ENCODE data around the gene NECAB3.

GRCh38 chr20:33684533-33685327 lies 10.5 kb upstream of the NECAB3 start:
- TF ChIP-seq, protein P1, sequence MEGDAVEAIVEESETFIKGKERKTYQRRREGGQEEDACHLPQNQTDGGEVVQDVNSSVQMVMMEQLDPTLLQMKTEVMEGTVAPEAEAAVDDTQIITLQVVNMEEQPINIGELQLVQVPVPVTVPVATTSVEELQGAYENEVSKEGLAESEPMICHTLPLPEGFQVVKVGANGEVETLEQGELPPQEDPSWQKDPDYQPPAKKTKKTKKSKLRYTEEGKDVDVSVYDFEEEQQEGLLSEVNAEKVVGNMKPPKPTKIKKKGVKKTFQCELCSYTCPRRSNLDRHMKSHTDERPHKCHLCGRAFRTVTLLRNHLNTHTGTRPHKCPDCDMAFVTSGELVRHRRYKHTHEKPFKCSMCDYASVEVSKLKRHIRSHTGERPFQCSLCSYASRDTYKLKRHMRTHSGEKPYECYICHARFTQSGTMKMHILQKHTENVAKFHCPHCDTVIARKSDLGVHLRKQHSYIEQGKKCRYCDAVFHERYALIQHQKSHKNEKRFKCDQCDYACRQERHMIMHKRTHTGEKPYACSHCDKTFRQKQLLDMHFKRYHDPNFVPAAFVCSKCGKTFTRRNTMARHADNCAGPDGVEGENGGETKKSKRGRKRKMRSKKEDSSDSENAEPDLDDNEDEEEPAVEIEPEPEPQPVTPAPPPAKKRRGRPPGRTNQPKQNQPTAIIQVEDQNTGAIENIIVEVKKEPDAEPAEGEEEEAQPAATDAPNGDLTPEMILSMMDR (IDR thresholded peaks at IDR 0.05): no peak
- TF ChIP-seq POLR2A (IDR thresholded peaks at IDR 0.05): no peak

Data from right lobe of liver (tissue), 4 donors.